ENCODE results near the gene MEF2C. TPM values are rescaled to one million over a fixed set of nuclear protein-coding genes. Genes with fewer than 3 reads are reported as not detected.

MEF2C gene
- total RNA-seq, 1 experiment from 2014 or later, result 0.24 TPM

DNA sequence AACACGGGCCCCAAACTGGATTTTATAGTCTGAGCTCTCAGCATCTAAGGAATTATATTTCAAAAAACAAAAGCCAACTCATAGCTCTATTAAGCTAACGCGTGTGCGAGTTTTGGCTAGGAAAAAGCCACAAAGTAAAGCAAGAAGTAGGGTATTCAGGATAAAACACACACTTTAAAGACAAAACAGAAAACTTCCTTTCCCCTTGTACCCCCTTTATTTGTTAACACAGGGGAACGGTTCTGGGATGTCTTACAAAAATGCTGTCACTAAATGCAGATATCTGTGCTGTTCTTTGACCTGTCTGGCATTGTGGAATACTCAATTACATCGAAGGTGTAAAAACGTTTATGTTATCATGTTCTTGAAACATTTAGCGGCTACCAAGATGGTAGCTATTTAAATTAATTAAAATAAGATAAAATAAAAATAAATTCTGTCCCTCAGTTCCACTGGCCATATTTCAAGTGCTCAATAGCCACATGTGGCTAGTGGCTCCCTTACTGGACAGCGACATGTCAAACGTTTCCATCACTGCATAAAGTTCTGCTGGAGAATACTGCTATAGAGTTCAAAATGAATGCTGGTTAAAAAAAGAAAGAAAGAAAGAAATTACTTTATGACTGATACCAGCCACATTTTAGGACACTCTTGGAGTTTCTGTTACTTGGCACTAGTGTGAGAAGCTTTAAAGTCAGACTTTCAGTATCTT lies 7.2 kb upstream of the MEF2C start:
- in situ Hi-C loops (cut with HindIII; ENCODE audit: low pct_unique_long_range_greater_than_20kb, low sequenced_read_pairs), result no loop called here
- DNase-seq (ENCODE audit: low read depth), result no peak

DNA sequence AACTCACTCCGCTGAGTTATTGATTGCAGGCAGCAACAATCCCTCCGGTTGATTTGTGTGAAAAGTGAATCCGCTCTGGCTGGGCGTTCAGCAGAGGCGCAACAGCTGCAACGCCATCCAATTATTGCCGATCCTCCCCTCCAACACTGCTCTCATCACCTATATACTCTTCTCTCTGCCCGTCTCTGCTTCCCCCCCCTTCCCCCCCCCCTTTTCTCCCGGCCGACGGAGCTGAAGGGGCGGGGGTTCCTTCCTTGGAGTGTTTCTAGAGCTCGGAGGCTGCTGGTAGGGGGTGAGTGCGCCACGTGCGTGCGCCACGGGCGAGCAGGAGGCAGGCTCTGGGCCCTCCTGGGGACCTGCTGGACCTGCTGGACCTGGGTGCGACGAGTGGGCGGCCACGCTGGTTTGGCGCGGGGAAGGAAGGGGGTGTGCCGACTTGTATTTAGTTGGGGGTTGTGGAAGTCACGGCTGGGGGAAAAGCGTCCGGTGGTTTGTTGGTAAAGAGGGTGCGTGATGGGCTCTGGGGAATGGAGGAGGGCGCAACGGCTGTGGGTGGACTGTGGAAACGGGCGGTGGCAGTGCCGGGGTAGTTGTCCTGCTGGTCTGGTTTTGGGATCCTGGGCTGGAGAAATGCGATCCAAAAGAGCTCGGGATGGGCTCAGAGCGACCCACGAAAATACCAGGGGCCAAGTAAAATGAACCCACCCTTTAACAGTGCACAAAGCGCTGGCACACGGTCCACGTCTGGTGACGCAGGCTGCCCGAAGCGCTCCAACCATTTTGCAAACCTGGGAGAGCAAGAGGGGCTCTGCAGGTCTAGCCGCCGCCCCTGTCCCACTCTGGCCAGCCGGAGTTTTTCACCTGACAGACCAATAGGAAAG lies 6.4 kb upstream of the MEF2C start:
- in situ Hi-C loops (cut with HindIII; ENCODE audit: low pct_unique_long_range_greater_than_20kb, low sequenced_read_pairs), result no loop called here
- no peak for DNase-seq (ENCODE audit: low read depth)

GRCh38 chr5:88888848-88889188 lies 5.8 kb upstream of the MEF2C start:
- no peak for DNase-seq (ENCODE audit: low read depth)
- in situ Hi-C loops (cut with HindIII; ENCODE audit: low pct_unique_long_range_greater_than_20kb, low sequenced_read_pairs), result no loop called here

DNA sequence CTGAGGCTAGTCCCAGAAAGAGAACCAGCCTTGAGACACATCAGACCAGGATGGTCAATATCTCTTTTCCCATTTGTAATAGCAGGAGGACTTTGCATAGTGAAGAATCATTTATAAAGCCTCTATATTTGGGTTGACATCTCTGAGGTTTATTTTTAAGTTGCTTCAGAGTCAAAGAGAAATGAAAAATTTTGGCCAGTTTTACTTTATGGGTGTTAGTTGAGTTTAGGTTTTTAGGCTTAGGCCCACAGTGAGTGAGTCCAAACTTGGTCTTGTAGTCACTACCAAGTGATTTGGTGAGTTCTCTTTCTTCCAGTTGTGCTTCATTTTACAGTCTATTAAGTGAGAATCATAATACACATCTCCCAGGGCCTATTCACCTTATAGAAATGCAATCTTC lies 5.3 kb upstream of the MEF2C start:
- DNase-seq (ENCODE audit: low read depth), result no peak

DNA sequence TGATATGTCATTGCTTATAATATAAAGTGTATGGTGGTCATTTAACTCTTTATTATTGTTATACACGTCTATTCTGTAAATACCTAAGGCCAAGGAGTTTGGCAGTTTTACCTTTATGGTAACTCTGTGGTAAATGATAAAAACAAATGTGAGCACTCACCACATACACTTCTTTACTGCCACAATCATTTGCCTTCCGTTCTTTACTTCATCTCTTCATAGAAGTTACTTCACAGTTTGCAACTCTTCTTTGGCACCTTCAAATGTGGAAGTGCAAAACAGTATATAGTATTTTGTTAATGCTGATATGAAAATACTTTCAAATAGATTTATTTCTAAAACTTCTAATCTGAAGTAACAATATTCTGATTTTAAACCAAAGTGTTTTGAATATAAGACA lies 4.4 kb upstream of the MEF2C start:
- in situ Hi-C loops (cut with HindIII; ENCODE audit: low pct_unique_long_range_greater_than_20kb, low sequenced_read_pairs), result no loop called here
- no peak for DNase-seq (ENCODE audit: low read depth)

More for the DNA sequence above, 5.3 kb upstream of the MEF2C start:
- in situ Hi-C loops (cut with HindIII; ENCODE audit: low pct_unique_long_range_greater_than_20kb, low sequenced_read_pairs), result no loop called here

DNA sequence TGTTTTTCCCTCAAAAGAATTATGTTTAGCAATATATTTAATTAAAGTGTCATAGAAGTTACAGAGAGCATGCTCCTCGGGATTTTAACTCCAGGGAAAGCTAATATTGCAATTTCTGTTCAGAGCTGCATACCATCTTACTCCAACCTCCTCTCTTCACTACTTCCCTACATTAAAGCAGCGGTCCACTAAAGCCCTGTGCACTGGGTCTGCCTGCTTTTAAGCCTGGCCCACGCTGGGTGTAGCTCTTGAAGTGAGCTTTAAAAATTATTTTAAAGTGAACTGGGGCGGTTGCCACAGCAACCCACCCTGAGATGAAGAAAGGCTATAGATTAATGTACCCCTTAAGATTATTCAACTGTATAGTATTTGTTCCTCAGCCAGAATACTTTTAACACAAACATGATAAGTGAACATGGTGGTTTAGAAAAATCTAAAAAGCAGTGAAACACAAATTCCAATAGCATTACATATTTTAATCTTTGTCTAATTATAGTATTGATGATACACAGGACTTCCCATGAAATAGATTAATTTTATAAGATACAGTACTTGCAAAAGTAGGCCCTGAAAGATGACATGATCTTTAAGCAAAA lies 3.9 kb upstream of the MEF2C start:
- no peak for DNase-seq (ENCODE audit: low read depth)
- in situ Hi-C loops (cut with HindIII; ENCODE audit: low pct_unique_long_range_greater_than_20kb, low sequenced_read_pairs), result no loop called here

DNA sequence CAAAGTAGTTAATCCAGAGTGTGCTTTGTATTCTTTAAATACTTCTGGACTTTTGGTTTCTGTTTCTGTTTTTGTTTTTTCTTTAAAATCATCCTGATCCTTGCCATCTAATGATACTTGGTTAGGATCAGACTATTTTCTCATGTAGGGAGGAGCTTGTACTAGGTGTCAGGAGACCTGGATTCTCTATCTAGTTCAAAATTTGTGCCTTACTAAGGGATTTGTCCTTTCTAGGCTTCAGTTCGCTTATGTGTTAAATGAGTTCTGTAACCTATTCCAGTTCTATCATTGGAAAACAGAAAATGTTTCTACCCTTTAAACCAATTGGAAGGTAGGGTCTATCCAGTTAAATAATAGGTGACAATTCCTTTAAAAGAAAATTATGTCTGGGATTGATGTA lies 3.3 kb upstream of the MEF2C start:
- in situ Hi-C loops (cut with HindIII; ENCODE audit: low pct_unique_long_range_greater_than_20kb, low sequenced_read_pairs), result no loop called here

GRCh38 chr5:88885002-88885401 lies 2.0 kb upstream of the MEF2C start:
- in situ Hi-C loops (cut with HindIII; ENCODE audit: low pct_unique_long_range_greater_than_20kb, low sequenced_read_pairs), result no loop called here
- no peak for DNase-seq (ENCODE audit: low read depth)

More for the DNA sequence above, 3.3 kb upstream of the MEF2C start:
- no peak for DNase-seq (ENCODE audit: low read depth)

DNA sequence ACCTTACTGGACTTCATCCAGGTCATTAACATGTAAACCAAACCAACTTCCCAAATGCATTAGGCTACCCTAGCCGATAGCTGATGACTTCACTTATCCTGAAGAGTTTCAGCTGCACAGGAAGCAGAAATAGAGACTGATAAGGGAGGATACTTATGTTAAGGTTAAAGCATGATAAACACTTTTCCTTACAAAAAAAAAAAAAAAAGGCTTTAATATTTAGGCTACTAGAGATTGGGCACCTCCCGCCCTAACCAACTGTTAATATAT lies 1.6 kb upstream of the MEF2C start:
- in situ Hi-C loops (cut with HindIII; ENCODE audit: low pct_unique_long_range_greater_than_20kb, low sequenced_read_pairs), result no loop called here
- no peak for DNase-seq (ENCODE audit: low read depth)

DNA sequence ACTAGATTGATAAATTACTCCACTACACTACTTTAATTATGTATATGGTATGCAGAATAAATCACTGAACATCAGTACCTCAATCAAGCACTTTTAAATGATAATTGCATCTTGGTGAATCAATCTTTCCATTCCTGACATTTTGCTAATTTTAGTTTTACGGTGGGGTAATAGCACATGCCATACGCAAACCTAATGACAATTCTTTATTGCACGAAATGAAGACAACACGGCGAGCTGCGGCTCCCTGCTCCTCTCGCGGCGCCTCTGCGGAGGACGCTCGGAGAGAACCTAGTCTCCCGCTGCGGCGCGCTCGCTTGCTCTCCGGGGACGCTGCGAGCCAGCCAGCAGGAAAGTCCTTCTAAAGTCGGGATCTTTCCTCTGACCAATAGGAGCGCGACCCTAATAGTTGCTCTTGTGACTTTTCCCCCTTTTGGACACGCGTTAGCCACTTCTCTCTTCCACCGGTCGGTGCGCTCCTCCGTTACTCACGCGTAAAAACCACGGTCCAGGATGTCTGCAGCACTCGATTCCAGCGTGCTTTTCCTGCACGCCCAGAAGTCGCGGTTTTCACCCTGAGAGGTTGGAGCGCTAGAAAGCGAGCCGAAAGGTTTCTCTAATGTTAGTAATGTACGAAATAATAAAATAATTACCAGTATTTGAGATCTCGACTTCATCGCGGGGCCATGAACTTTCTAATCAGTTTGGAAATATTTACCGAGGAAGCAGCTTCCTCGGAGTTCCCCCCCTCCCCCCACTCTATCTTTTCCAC lies 1.0 kb upstream of the MEF2C start:
- peak; percentile 47 for DNase-seq (ENCODE audit: low read depth)
- in situ Hi-C loops (cut with HindIII; ENCODE audit: low pct_unique_long_range_greater_than_20kb, low sequenced_read_pairs), result no loop called here

DNA sequence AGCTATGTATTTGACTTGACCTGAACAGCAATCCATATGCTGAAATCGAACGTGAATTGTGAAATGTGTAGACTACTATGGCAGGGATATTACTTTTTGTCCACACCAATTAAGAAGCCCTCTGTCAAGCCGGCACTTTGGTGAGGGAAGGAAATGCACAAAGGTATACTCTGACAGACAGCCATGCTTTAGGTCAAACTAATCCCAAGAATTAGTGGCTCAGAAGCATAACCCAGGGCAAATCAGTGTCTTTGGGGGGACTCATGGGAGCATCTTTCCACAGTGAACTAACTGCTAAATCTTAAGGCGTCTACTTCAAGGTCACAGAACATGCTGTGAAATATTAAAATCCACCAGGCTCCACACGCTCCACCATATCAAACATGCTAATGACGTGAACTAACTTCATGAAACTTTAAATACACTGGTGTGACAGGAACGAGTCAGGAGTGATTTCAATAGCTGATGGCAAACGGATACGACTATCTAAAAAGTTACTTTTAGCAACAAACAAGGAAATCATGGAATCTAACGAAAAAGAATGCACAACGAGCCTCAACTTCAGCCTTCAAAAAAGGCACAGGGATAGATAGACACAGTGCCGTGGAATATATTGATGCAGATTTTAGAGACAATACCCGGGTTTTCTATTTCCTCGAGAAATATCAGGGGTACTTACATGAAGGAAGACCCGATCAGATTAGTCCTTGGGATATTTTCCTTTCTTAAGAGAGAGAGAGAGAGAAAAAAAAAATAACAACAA lies 527 bp downstream of the MEF2C start:
- in situ Hi-C loops (cut with HindIII; ENCODE audit: low pct_unique_long_range_greater_than_20kb, low sequenced_read_pairs), result no loop called here
- no peak for DNase-seq (ENCODE audit: low read depth)

DNA sequence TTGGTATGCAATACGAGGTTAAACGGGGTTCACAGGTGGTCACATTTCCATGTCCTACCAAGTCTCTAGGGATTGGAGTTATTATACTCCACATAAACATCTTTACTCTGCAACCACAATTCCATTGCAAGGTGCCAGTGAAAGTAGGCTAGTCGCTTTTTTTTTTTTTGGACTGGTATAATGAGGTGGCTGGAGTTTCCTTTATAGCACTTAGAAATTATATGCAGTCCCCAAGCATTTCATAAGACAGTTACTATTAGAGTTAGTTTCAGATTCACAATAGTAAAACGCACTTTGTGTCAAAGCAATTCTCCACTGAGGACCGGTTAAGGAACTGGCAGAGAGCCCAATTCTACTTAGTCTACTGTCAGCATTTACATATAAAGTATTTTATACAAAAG lies 1.4 kb downstream of the MEF2C start:
- DNase-seq (ENCODE audit: low read depth), result no peak
- in situ Hi-C loops (cut with HindIII; ENCODE audit: low pct_unique_long_range_greater_than_20kb, low sequenced_read_pairs), result no loop called here

GRCh38 chr5:88880201-88880600 lies 2.8 kb downstream of the MEF2C start:
- DNase-seq (ENCODE audit: low read depth), result no peak
- in situ Hi-C loops (cut with HindIII; ENCODE audit: low pct_unique_long_range_greater_than_20kb, low sequenced_read_pairs), result no loop called here

- in situ Hi-C loops (cut with HindIII; ENCODE audit: low pct_unique_long_range_greater_than_20kb, low sequenced_read_pairs), result no loop called here
- DNase-seq (ENCODE audit: low read depth), result no peak
Measured at GRCh38 chr5:88879724-88880123, 3.3 kb downstream of the MEF2C start.

- DNase-seq (ENCODE audit: low read depth), result no peak
Measured at GRCh38 chr5:88878976-88879375, 4.0 kb downstream of the MEF2C start.

GRCh38 chr5:88877826-88878225 lies 5.2 kb downstream of the MEF2C start:
- in situ Hi-C loops (cut with HindIII; ENCODE audit: low pct_unique_long_range_greater_than_20kb, low sequenced_read_pairs), result no loop called here
- DNase-seq (ENCODE audit: low read depth), result no peak

More at GRCh38 chr5:88878976-88879375, 4.0 kb downstream of the MEF2C start:
- in situ Hi-C loops (cut with HindIII; ENCODE audit: low pct_unique_long_range_greater_than_20kb, low sequenced_read_pairs), result no loop called here

DNA sequence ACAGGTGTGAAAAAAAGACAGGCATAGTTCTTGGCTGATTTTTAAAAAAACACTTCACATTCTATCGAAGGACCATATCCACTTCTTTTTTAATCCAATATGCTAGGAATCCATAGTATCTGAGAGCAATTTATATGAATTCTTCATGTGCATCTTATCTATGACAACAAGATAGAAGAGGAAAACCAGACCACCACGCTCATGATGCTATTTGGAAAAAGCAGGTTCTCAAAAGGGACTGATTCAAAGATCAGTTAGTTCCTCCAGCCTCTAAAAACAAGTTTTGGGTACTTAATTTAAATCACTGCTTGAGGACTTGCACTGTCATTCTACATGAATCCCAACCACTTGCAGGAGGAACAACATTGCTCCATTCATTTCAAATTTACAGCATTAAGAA lies 6.3 kb downstream of the MEF2C start:
- no peak for DNase-seq (ENCODE audit: low read depth)

More for the DNA sequence above, 6.3 kb downstream of the MEF2C start:
- in situ Hi-C loops (cut with HindIII; ENCODE audit: low pct_unique_long_range_greater_than_20kb, low sequenced_read_pairs), result no loop called here
